ENCODE results near the gene AGBL4.

The AGBL4 gene

GRCh38 chr1:49408346-49408745 lies 615.4 kb downstream of the AGBL4 start:
- Histone ChIP-seq H3K9me3 (ENCODE audit: control insufficient read depth, insufficient read depth, low read depth, low read length) (no peaks in the 10 kb centered on the region), H3K4me1 (ENCODE audit: control insufficient read depth, insufficient read depth, low read length) (no peaks in the 10 kb centered on the region), H3K27ac (ENCODE audit: extremely low read depth, low read depth, low read length) (no peak overlapping the region), H3K36me3 (ENCODE audit: control insufficient read depth in 2 of 2, insufficient read depth in 1 of 2, low read length in 2 of 2) (no peaks in the 10 kb centered on the region), H3K4me3 (ENCODE audit: low read depth, low read length) (no peak overlapping the region)
- CTCF ChIA-PET, result no interaction called here
- POLR2A ChIA-PET, result no interaction called here
- TF ChIP-seq, protein P1, sequence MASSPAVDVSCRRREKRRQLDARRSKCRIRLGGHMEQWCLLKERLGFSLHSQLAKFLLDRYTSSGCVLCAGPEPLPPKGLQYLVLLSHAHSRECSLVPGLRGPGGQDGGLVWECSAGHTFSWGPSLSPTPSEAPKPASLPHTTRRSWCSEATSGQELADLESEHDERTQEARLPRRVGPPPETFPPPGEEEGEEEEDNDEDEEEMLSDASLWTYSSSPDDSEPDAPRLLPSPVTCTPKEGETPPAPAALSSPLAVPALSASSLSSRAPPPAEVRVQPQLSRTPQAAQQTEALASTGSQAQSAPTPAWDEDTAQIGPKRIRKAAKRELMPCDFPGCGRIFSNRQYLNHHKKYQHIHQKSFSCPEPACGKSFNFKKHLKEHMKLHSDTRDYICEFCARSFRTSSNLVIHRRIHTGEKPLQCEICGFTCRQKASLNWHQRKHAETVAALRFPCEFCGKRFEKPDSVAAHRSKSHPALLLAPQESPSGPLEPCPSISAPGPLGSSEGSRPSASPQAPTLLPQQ (tag by site-specific recombination; IDR thresholded peaks at IDR 0.05), result no peak
- TF ChIP-seq ZNF292 (tag by site-specific recombination; IDR thresholded peaks at IDR 0.05; ENCODE audit: borderline replicate concordance, low read depth) (no peak), SP3 (tag by site-specific recombination; IDR thresholded peaks at IDR 0.05) (no peak), ZNF514 (tag by site-specific recombination; IDR thresholded peaks at IDR 0.05) (no peak), ZNF140 (tag by site-specific recombination; IDR thresholded peaks at IDR 0.05) (no peak), ZNF585B (tag by site-specific recombination; IDR thresholded peaks at IDR 0.05) (no peak), INSM2 (tag by site-specific recombination; IDR thresholded peaks at IDR 0.05) (no peak), ZNF19 (tag by site-specific recombination; IDR thresholded peaks at IDR 0.05; ENCODE audit: low read depth) (no peak)
- TF ChIP-seq, protein P2, sequence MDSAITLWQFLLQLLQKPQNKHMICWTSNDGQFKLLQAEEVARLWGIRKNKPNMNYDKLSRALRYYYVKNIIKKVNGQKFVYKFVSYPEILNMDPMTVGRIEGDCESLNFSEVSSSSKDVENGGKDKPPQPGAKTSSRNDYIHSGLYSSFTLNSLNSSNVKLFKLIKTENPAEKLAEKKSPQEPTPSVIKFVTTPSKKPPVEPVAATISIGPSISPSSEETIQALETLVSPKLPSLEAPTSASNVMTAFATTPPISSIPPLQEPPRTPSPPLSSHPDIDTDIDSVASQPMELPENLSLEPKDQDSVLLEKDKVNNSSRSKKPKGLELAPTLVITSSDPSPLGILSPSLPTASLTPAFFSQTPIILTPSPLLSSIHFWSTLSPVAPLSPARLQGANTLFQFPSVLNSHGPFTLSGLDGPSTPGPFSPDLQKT (IDR thresholded peaks at IDR 0.05; ENCODE audit: borderline replicate concordance, low read depth, low read length), result no peak

GRCh38 chr1:49397086-49397485 lies 626.7 kb downstream of the AGBL4 start:
- no peak overlapping the region for H3K27ac ChIP-seq (ENCODE audit: extremely low read depth, low read depth, low read length)
- ChIA-PET POLR2A (no interaction called here), CTCF (no interaction called here)
- H3K4me3 ChIP-seq (ENCODE audit: low read depth, low read length), result no peak overlapping the region
- H3K9me3 ChIP-seq (ENCODE audit: control insufficient read depth, insufficient read depth, low read depth, low read length), result no peaks in the 10 kb centered on the region
- TF ChIP-seq ZNF707 (tag by site-specific recombination; IDR thresholded peaks at IDR 0.05) (no peak), ZNF10 (tag by site-specific recombination; IDR thresholded peaks at IDR 0.05) (no peak), MYNN (tag by site-specific recombination; IDR thresholded peaks at IDR 0.05; ENCODE audit: borderline replicate concordance) (no peak), ZNF341 (tag by site-specific recombination; IDR thresholded peaks at IDR 0.05; ENCODE audit: low read depth) (no peak), ZNF292 (tag by site-specific recombination; IDR thresholded peaks at IDR 0.05; ENCODE audit: borderline replicate concordance, low read depth) (no peak), WT1 (tag by site-specific recombination; IDR thresholded peaks at IDR 0.05) (no peak), ZNF747 (tag by site-specific recombination; IDR thresholded peaks at IDR 0.05) (no peak), ZBTB21 (tag by site-specific recombination; IDR thresholded peaks at IDR 0.05) (no peak), ZNF24 (tag by site-specific recombination; IDR thresholded peaks at IDR 0.05) (no peak), PRDM1 (tag by site-specific recombination; IDR thresholded peaks at IDR 0.05) (no peak)
- TF ChIP-seq, protein P1 (tag by site-specific recombination; IDR thresholded peaks at IDR 0.05), result no peak
- TF ChIP-seq, protein P3, sequence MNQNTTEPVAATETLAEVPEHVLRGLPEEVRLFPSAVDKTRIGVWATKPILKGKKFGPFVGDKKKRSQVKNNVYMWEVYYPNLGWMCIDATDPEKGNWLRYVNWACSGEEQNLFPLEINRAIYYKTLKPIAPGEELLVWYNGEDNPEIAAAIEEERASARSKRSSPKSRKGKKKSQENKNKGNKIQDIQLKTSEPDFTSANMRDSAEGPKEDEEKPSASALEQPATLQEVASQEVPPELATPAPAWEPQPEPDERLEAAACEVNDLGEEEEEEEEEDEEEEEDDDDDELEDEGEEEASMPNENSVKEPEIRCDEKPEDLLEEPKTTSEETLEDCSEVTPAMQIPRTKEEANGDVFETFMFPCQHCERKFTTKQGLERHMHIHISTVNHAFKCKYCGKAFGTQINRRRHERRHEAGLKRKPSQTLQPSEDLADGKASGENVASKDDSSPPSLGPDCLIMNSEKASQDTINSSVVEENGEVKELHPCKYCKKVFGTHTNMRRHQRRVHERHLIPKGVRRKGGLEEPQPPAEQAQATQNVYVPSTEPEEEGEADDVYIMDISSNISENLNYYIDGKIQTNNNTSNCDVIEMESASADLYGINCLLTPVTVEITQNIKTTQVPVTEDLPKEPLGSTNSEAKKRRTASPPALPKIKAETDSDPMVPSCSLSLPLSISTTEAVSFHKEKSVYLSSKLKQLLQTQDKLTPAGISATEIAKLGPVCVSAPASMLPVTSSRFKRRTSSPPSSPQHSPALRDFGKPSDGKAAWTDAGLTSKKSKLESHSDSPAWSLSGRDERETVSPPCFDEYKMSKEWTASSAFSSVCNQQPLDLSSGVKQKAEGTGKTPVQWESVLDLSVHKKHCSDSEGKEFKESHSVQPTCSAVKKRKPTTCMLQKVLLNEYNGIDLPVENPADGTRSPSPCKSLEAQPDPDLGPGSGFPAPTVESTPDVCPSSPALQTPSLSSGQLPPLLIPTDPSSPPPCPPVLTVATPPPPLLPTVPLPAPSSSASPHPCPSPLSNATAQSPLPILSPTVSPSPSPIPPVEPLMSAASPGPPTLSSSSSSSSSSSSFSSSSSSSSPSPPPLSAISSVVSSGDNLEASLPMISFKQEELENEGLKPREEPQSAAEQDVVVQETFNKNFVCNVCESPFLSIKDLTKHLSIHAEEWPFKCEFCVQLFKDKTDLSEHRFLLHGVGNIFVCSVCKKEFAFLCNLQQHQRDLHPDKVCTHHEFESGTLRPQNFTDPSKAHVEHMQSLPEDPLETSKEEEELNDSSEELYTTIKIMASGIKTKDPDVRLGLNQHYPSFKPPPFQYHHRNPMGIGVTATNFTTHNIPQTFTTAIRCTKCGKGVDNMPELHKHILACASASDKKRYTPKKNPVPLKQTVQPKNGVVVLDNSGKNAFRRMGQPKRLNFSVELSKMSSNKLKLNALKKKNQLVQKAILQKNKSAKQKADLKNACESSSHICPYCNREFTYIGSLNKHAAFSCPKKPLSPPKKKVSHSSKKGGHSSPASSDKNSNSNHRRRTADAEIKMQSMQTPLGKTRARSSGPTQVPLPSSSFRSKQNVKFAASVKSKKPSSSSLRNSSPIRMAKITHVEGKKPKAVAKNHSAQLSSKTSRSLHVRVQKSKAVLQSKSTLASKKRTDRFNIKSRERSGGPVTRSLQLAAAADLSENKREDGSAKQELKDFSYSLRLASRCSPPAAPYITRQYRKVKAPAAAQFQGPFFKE (tag by site-specific recombination; IDR thresholded peaks at IDR 0.05; ENCODE audit: borderline replicate concordance), result no peak
- no peaks in the 10 kb centered on the region for H3K36me3 ChIP-seq (ENCODE audit: control insufficient read depth in 2 of 2, insufficient read depth in 1 of 2, low read length in 2 of 2)
- H3K4me1 ChIP-seq (ENCODE audit: control insufficient read depth, insufficient read depth, low read length), result no peaks in the 10 kb centered on the region

Measured in HEK293 (cell line).